ENCODE measurements around the gene SMIM10L1.

Gene SMIM10L1

GRCh38 chr12:11143352-11143751 is 27.6 kb upstream of the SMIM10L1 start:
- H3K27ac ChIP-seq: no peak overlapping the region
- TF ChIP-seq CTCF (conservative IDR thresholded peaks at IDR 0.05): no peak

- TF ChIP-seq CTCF (conservative IDR thresholded peaks at IDR 0.05): no peak
- no peak overlapping the region for H3K27ac ChIP-seq
These were observed 26.7 kb upstream of the SMIM10L1 start for GRCh38 chr12:11144297-11144696.

GRCh38 chr12:11147420-11147819 is 23.6 kb upstream of the SMIM10L1 start:
- no peak for TF ChIP-seq CTCF (conservative IDR thresholded peaks at IDR 0.05)
- no peak overlapping the region for H3K27ac ChIP-seq

- TF ChIP-seq CTCF (conservative IDR thresholded peaks at IDR 0.05): no peak
These were observed 20.2 kb upstream of the SMIM10L1 start for GRCh38 chr12:11150832-11151231.

GRCh38 chr12:11152725-11153124 is 18.3 kb upstream of the SMIM10L1 start:
- TF ChIP-seq CTCF (conservative IDR thresholded peaks at IDR 0.05): no peak

More at GRCh38 chr12:11150832-11151231, 20.2 kb upstream of the SMIM10L1 start:
- H3K27ac ChIP-seq: no peak overlapping the region

GRCh38 chr12:11154400-11154925 is 16.5 kb upstream of the SMIM10L1 start:
- no peak overlapping the region for H3K27ac ChIP-seq
- TF ChIP-seq CTCF (conservative IDR thresholded peaks at IDR 0.05): no peak

More at GRCh38 chr12:11152725-11153124, 18.3 kb upstream of the SMIM10L1 start:
- H3K27ac ChIP-seq: no peak overlapping the region

- TF ChIP-seq CTCF (conservative IDR thresholded peaks at IDR 0.05): no peak
- H3K27ac ChIP-seq: no peak overlapping the region
These were observed 12.0 kb upstream of the SMIM10L1 start for GRCh38 chr12:11158885-11159444.
